HG03442 (cell line): ENCODE data around the gene ZNF189.

Experiments used
- ATAC-seq: cut with Tn5 transposase; IDR thresholded peaks from one replicate; pipeline ENCODE4 v1.9.1; 2021; ENCODE audit warnings: mild to moderate bottlenecking, moderate library complexity; ENCODE audit not compliant: unreplicated experiment

The ZNF189 gene

GRCh38 chr9:101417977-101418376 is 19.3 kb downstream of the ZNF189 start:
- ATAC-seq = no peak

DNA sequence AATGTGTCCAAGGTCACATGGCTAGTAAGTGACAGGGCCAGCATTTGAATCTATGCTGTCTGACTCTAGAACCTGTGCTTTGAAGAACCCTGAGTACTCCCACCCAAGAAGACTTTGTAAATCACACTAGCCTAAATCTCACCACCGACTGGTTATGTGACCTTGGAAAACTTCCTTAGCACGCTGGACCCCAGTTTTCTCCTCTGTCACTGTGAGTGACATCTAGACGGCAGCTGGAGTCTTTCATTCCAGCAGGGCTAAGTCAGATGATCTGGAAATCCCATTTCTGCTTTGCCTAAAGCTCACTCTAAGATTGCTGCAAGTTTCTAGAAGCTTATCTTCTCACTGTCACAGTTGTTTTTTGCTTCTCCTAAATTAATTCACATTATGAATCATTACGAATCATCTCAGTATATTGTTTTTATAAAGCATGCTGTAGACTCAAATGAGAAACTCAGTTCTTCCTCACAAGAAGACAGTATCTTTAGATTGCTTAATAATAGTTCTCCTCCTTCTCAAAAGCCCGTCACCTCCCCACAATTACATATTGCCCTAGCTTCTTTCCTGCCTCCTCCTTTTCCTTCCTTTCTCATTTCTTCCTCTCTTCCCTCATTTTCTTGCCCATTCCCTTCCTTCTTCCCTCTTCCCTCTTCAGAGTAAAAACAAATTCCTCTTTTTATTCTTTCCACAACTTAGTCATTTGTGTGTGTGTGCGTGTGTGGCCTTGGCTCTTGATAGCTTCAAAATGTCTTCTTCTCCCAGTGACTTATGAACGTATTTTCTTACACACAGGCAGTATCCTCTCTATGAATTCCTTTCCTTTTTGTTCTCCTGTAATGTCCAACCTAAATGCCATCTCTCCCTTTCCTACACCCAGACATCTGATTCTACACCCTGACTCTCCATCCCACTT is 20.1 kb downstream of the ZNF189 start:
- no peak for ATAC-seq

DNA sequence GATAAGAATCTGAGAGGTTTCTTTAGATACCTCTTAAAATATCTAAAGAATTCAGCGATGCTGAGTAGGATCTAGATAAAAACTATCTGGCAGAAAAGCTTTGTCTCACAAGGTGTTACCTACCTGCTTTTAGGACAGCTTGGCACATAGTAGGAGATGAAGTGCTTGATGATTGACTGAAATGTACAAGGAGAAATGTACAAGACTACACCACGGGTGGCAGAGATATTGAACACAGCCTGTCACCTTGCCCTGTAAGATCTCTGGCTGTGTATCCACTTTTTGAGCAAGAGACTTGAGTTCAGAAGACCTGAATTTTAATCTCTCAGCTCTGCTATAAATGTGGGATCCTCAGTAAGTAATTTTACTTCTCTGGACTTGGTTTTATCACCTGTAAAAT is 21.2 kb downstream of the ZNF189 start:
- ATAC-seq = no peak

DNA sequence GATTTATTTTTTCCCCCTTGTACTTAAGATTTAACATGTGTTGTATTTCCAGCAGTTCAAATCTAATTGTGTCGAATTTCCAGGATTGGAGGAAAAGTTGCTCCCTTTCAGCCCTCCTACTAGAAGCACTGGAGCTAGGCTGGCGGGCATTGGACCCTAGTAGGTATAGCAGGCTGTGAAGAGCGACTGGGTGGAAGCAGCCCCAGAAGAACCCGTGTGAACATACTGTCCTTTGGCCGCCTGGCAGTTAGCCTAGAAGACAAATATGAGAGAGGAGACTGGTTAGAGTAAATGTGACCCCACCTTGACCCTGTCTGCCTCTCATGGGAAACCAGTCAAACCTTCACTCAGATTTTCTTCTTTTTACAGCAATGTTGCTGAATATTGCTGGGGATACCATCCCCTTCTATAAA is 23.0 kb downstream of the ZNF189 start:
- ATAC-seq = no peak

DNA sequence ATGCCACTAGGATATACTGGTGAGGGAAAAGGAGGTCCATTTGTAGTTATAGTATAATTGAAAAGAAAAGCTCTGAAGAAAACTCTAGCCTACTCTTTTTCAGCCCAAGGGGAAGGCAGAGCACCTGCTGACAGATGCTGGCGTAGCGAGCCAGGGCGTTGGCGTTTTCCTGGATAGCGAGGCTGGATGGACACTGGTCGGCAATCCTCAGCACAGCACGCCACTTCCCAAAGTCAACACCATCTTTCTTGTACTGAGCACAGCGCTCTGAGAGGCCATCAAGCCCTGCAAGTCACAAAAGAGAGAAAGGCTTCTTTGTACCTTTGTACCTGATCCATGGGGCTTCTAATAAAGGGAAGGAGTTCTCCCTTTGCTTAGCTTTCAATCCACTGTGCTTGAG is 28.7 kb downstream of the ZNF189 start:
- ATAC-seq = no peak

- ATAC-seq = peak; percentile 65
These were observed 29.5 kb downstream of the ZNF189 start for GRCh38 chr9:101427957-101428655.

DNA sequence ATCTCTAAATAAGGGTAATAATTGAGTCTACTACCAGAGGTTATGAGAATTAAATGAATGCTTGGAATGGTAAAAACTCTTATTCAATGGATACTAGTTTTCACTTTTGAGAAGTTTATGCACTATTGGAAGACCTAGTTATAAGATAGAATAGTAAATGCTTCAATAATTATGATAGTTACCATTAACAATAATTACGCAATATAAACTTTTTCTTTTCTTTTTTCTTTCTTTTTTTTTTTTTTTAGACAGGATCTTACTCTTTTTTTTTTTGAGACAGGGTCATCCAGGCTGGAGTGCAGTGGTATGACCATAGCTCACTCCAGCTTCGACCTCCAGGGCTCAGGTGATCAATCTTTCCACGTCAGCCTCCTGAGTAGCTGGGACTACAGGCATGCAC is 30.3 kb downstream of the ZNF189 start:
- ATAC-seq = no peak

DNA sequence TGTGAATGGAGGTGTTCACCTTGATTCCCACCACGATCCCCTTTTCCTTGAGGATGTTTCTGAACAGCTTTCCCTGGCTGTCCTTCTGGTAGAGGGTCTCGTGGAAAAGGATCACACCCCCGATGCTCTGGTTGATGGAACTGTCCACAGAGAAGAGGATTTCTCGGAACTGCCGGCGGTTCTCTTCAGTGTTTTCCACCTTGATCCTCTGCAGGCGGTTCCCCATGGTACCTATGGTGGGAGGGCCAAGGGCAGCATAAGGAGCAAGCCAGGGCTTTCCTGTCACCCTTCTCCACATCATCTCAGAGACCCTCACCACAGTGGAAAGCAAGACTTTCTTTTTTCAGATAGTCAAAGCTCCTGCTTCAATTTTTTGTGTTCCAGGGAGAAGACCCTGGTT is 31.1 kb downstream of the ZNF189 start:
- no peak for ATAC-seq

GRCh38 chr9:101432171-101432570 is 33.5 kb downstream of the ZNF189 start:
- no peak for ATAC-seq

DNA sequence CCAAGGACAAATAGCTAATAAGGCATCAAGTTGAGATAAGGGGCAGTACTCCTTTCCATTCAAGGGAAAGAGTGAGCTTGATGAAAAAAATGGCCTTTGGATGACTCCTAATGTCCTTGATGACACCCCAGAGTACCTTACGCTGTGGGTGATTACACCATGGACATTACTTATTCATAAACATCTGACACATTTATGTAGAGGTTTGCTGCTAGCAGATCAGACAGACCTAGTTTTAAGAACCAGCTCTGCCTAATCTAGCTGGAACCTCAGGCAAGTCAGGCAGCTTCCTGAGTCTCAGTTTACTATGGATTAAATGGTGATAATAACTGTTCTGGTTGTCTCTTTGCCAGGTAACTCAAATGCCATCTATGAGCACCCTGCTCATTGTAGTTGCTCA is 34.1 kb downstream of the ZNF189 start:
- ATAC-seq = no peak

- no peak for ATAC-seq
These were observed 34.6 kb downstream of the ZNF189 start for GRCh38 chr9:101433229-101433628.

GRCh38 chr9:101434998-101435397 is 36.3 kb downstream of the ZNF189 start:
- no peak for ATAC-seq

DNA sequence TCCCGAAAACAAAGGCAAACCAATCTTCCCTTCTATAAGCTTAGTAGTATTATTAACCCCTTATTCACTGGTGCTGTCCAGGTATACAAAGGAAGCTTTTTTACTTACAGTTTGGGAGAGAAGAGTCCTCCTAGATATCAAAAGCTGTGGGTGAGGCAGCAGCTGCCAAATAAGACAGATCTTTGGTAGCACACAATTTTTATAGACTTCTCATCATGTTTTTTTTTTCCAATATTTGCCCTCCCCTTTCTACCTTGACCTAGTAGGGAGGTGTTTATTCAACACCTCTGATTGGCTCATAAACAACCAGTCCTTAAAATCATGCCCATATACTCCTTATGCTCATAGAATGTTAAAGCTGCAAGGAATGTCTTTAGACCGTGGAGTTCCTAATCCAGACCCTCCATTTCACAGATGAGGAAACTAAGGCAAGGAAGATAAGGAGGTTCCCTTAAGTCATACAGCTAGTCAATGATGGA is 37.0 kb downstream of the ZNF189 start, which contains the start of gene ALDOB:
TSS of gene ALDOB (minus strand) at position 174 of the 479 bp plus-strand sequence. CDS start 4,887 bp downstream, outside the sequence.
- no peak for ATAC-seq

- no peak for ATAC-seq
These were observed 39.2 kb downstream of the ZNF189 start for GRCh38 chr9:101437806-101438232.

GRCh38 chr9:101438523-101438922 is 39.9 kb downstream of the ZNF189 start:
- no peak for ATAC-seq

DNA sequence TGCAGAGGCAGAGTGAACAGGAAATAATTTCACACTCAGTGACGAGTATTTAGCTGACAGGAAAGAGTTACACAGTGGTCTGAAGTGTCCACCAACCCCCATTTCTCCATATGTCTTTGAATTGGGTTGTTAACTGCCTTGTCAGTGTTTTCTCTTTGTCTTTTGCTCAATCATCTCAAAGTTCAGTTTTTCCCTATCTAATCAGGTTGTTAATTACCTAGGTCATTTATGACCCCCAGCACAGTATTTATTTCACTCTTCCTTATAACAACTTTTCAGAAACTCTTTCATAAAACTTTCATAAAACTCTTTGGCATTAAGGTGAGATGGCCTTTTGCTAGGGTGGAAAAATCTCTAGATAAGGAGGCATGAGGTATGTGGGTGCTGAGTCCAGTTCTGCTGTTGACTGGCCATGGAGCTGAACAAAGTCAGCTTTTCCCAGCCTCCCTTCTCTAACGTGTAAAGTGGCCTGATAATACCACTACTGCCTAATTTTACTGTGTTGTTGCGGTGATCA is 42.1 kb downstream of the ZNF189 start:
- no peak for ATAC-seq

DNA sequence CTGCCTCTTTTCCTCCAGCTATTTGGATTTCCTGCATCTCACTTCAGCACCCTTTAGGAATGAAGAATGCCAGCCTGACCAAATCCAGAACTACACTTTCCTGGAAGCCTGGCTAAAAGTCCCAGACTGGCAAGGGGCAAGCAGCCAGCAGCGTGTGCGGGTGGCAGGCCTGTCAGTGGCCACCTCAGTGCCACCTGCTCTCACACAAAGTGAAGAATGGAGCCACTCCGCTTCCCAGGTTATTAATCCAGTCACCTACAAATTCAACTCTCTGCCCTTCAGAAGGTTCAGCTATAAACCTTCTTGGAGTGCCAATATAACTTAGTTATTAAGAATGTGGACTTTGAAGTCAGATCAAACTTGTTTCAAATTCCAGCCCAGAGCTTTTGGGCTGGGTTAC is 43.7 kb downstream of the ZNF189 start:
- no peak for ATAC-seq

DNA sequence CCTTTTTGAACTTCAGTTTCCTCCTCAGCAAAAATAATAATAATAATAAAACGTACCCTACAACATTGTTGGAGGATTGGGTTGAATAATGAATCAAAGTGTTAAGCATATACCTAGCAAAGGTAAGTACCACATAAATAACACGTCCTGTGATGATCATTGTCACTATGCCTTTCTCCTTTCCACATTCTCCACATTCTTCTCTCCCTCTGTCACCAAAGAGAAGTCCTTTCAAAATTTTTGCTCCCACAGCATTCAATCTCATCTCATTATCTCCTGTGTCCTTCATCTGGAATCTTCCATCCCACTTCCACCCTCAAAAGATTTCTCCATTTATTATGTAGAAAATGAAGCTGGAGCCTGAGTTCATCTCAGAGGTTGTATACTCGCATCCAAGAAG is 44.1 kb downstream of the ZNF189 start:
- ATAC-seq = no peak

- no peak for ATAC-seq
These were observed 44.7 kb downstream of the ZNF189 start for GRCh38 chr9:101443364-101443771.

DNA sequence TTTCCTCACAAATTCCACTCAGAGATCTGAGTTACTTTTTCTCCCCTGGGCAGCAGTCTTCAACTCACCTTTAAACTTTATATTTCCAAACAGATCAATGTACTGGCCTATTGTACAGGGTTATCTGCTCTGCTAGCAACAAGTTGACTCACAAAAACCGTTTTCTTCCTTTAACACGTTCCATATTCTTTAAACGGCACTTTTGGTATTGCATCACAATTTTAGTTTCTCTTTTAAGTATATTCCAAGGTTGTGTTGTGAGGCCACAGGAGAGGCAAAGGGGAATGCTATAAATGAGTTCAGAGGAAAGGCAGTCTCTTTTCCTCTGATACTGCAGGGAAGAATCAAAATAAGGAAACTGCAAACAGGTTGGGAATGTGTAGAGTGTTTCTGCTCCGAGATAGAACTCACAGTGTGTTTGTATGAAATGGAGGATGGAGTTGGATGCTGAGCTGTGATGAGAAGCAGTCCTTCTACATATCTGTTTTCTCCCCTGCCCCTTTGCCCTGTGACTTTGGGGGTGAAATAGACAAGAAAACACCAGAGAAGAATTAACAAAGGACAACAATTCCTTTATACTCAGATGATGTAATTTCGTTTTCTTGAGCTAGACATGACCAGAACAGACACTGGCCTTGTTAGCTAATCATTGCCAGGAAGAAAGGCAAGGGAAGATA is 46.8 kb downstream of the ZNF189 start:
- ATAC-seq = no peak

DNA sequence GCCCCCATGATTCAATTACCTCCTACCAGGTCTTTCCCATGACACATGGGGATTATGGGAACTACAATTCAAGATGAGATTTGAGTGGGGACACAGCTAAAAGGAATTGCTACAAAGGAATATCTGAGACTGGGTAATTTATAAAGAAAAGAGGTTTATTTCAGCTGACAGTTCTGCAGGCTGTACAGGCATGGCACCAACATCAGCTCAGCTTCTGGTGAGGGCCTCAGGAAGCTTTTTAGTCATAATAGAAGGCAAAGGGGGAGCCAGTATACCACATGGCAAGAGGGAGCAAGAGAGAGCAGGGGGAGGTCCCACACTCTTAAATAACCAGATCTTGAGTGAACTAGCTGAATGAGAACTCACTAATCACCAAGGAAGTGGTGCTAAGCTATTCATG is 48.1 kb downstream of the ZNF189 start:
- ATAC-seq = no peak
